Endothelial cell of umbilical vein (primary cell): Measurements from ENCODE around the gene CSNK2A3. TPM values are rescaled to one million over a fixed set of nuclear protein-coding genes. Genes with fewer than 3 reads are reported as not detected.

Source experiments
- BruUV-seq: library from RNA; stranded (reverse); fragments of 400-500 nt; replicated peaks from 2 replicates; lab custom pipeline; 2021; lab: Mats Ljungman, UMichigan
- CTCF ChIA-PET: fragments of 300-600, 350-600 bp; sonication (Branson Sonifier 250); formaldehyde crosslinking; loops from one replicate; lab custom pipeline; 2021; ENCODE audit warnings: antibody characterized with exemption, inconsistent platforms; lab: Charles Lee
- POLR2A ChIA-PET: fragments of 300-600, 350-600 bp; sonication (Branson Sonifier 250); formaldehyde crosslinking; loops from one replicate; lab custom pipeline; 2021; ENCODE audit warnings: antibody characterized with exemption, inconsistent platforms; lab: Charles Lee
- DNase-seq: peaks from one replicate; pipeline ENCODE4 v3.0.0-alpha.2; 2011; ENCODE audit warnings: low read depth, low spot score
- FAIRE-seq: peaks from 2 replicates; lab custom pipeline; 2011; peaks lifted over from hg19 to GRCh38; lab: Jason Lieb, UNC
- H2AFZ ChIP-seq: 2 replicates; pipeline ENCODE4 v1.6.0; 2012; ENCODE audit warnings: low read depth, low read length, control low read depth, inconsistent platforms
- H3K27ac ChIP-seq: 2 replicates; pipeline ENCODE4 v1.5.1; 2011; ENCODE audit warnings: low read depth, mild to moderate bottlenecking, control low read depth, low read length, moderate library complexity; ENCODE audit not compliant: insufficient read depth
- H3K27me3 ChIP-seq, 2 experiments: 2 replicates each; pipeline versions ENCODE4 v1.6.0 to v1.6.1; 2011; ENCODE audit warnings: low read length in 2 of 2, mixed read lengths in 1 of 2; ENCODE audit not compliant: control insufficient read depth in 2 of 2, insufficient read depth in 2 of 2
- H3K36me3 ChIP-seq, 2 experiments: 2 replicates in 1 of 2; 3 replicates in 1 of 2; pipeline ENCODE4 v1.5.1; 2011; ENCODE audit warnings: low read length in 2 of 2, mild to moderate bottlenecking in 1 of 2, moderate library complexity in 1 of 2; ENCODE audit not compliant: control insufficient read depth in 2 of 2, insufficient read depth in 2 of 2; ENCODE audit errors: extremely low read depth in 1 of 2
- H3K4me1 ChIP-seq: 3 replicates; pipeline ENCODE4 v1.5.1; 2011; ENCODE audit warnings: mild to moderate bottlenecking, low read length; ENCODE audit not compliant: control insufficient read depth, insufficient read depth; ENCODE audit errors: extremely low read depth
- H3K4me2 ChIP-seq: 2 replicates; pipeline ENCODE4 v1.6.1; 2011; ENCODE audit warnings: low read length, control low read depth, mixed read lengths; ENCODE audit not compliant: insufficient read depth
- H3K4me3 ChIP-seq, 3 experiments: fragments of 200-600 bp in 1 of 3; sonication (generic), shearing (Covaris generic) in 1 of 3; replicated peaks in 1 of 3; 2 replicates each; pipeline ENCODE4 v1.5.1; 2011 to 2016; ENCODE audit warnings: control low read depth in 3 of 3, low read length in 3 of 3, mild to moderate bottlenecking in 2 of 3, inconsistent platforms in 1 of 3, low read depth in 1 of 3, moderate library complexity in 1 of 3; ENCODE audit not compliant: insufficient read depth in 1 of 3
- H3K79me2 ChIP-seq: 2 replicates; pipeline ENCODE4 v1.6.0; 2012; ENCODE audit warnings: low read length, inconsistent platforms; ENCODE audit not compliant: control insufficient read depth, insufficient read depth
- H3K9ac ChIP-seq: replicated peaks from 2 replicates; pipeline ENCODE3; 2011; ENCODE audit warnings: low read length, control low read depth; ENCODE audit not compliant: insufficient read depth; ENCODE audit errors: extremely low read depth
- H3K9me1 ChIP-seq: replicated peaks from 3 replicates; pipeline ENCODE4 v1.6.0; 2011; ENCODE audit warnings: mild to moderate bottlenecking, low read length; ENCODE audit not compliant: control insufficient read depth, insufficient read depth; ENCODE audit errors: extremely low read depth
- H3K9me3 ChIP-seq: replicated peaks from 2 replicates; pipeline ENCODE4 v1.5.1; 2012; ENCODE audit warnings: low read length, inconsistent platforms; ENCODE audit not compliant: control insufficient read depth, insufficient read depth
- H4K20me1 ChIP-seq: replicated peaks from 2 replicates; pipeline ENCODE3; 2011; ENCODE audit warnings: mild to moderate bottlenecking, low read length; ENCODE audit not compliant: control insufficient read depth, insufficient read depth; ENCODE audit errors: extremely low read depth
- EZH2 ChIP-seq: IDR thresholded peaks from 2 replicates; pipeline ENCODE4 v1.6.1; 2012; ENCODE audit warnings: borderline replicate concordance, low read depth, mild to moderate bottlenecking, moderate library complexity, low read length, inconsistent platforms; ENCODE audit not compliant: severe bottlenecking
- FOS ChIP-seq: IDR thresholded peaks from 2 replicates; pipeline ENCODE4 v1.6.1; 2011; ENCODE audit warnings: mild to moderate bottlenecking, low read length, moderate library complexity, borderline replicate concordance; ENCODE audit not compliant: insufficient read depth
- GATA2 ChIP-seq: IDR thresholded peaks from 2 replicates; pipeline ENCODE4 v1.7.0; 2011; ENCODE audit warnings: low read depth, mild to moderate bottlenecking, moderate library complexity, mixed read lengths, low read length; ENCODE audit not compliant: insufficient read length, insufficient read depth
- JUN ChIP-seq: IDR thresholded peaks from 2 replicates; pipeline ENCODE4 v1.6.1; 2011; ENCODE audit warnings: borderline replicate concordance, low read depth; ENCODE audit not compliant: insufficient read length, insufficient read depth
- MYC ChIP-seq: IDR thresholded peaks from one replicate; pipeline ENCODE4 v1.6.1; 2011; ENCODE audit warnings: mild to moderate bottlenecking, low read depth, low read length
- POLR2A ChIP-seq: IDR thresholded peaks from 2 replicates; pipeline ENCODE4 v1.6.1; 2012; ENCODE audit warnings: low read depth, mild to moderate bottlenecking, control low read depth, low read length
- POLR2AphosphoS5 ChIP-seq: IDR thresholded peaks from 2 replicates; pipeline ENCODE4 v1.6.1; 2012; ENCODE audit warnings: low read depth, mild to moderate bottlenecking, control low read depth, low read length, moderate library complexity; ENCODE audit not compliant: insufficient read depth
- dilution Hi-C: fragments of 300-500 bp; cut with MboI; formaldehyde crosslinking; loops from one replicate; pipeline ENCODE4 v1.15.0; 2019; ENCODE audit warnings: low sequenced_read_pairs; ENCODE audit not compliant: extremely low pct_ligation_motif_present
- intact Hi-C: fragments of 100-400 bp; cut with micrococcal nuclease; formaldehyde crosslinking; loops from one replicate; pipeline ENCODE4 v1.10.0; 2022
- polyA plus RNA-seq, 4 experiments: library from polyadenylated mRNA; depleted of rRNA in 3 of 4; stranded (reverse) in 3 of 4; unstranded in 1 of 4; fragments of >200 nt; gene quantifications; 2 replicates each; pipeline versions ENCODE4 v1.2.1 to v1.2.3, GENCODE V29; 2011 to 2012; ENCODE audit warnings: missing spikeins in 1 of 4
- total RNA-seq: library from RNA; stranded (reverse); gene quantifications from 2 replicates; pipeline ENCODE4 v1.2.3, GENCODE V29; 2021
- TF ChIP-seq, protein P1 (sequence below): IDR thresholded peaks from 2 replicates; pipeline ENCODE4 v1.6.1; 2011; ENCODE audit not compliant: insufficient read depth, insufficient read length
- TF ChIP-seq, protein P2 (sequence below), 2 donors: IDR thresholded peaks; 1 replicate in 1 of 2; 2 replicates in 1 of 2; pipeline ENCODE4 v1.5.1; 2011; ENCODE audit warnings: low read length in 2 of 2, mild to moderate bottlenecking in 2 of 2, moderate library complexity in 2 of 2, control low read depth in 1 of 2, inconsistent platforms in 1 of 2, low read depth in 1 of 2; ENCODE audit not compliant: insufficient read depth in 1 of 2; ENCODE audit errors: extremely low read depth in 1 of 2

CSNK2A3 gene
- total and polyA plus RNA-seq, 2 donors (not counting 3 experiments of a cell fraction or from before 2014, with no cell fraction given): 0.41 TPM; not detected in 1

DNA sequence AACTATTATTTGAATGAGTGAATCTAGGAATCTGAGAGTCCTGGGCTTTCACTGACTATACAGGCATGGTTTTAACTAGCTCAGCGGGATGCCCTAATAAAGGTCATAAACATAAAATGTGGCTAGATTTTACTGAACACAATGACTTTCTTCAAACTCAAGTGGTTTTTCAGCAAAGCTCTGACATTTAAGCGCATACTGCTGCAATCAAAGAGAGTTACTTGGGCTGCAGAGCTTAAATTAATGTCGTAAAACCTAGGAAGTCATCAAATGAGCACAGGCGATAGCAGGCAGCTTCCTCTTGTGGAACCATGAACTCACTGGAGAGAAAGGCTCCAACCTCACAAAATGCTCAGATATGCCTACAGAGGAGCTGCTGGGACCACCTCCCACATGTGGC, 6.7 kb downstream of the CSNK2A3 start:
- H3K4me1 ChIP-seq: peaks cover 7% of the 10 kb centered on the region
- no peak overlapping the region for H3K27ac ChIP-seq
- H3K27me3 ChIP-seq: peaks cover 0 to 2% of the 10 kb centered on the region in 2 experiments
- FAIRE-seq (no peak), DNase-seq (no peak)
- intact Hi-C loops: no loop called here
- no peaks in the 10 kb centered on the region for H3K36me3 ChIP-seq
- no peak overlapping the region for H3K4me2 ChIP-seq
- TF ChIP-seq POLR2A: no peak
- no peak for TF ChIP-seq MYC
- TF ChIP-seq FOS: no peak
- TF ChIP-seq, protein P1, sequence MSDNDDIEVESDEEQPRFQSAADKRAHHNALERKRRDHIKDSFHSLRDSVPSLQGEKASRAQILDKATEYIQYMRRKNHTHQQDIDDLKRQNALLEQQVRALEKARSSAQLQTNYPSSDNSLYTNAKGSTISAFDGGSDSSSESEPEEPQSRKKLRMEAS: no peak
- TF ChIP-seq GATA2: no peak
- no peak for TF ChIP-seq POLR2AphosphoS5
- no peak for TF ChIP-seq JUN
- no peak for TF ChIP-seq EZH2
- TF ChIP-seq, protein P2, sequence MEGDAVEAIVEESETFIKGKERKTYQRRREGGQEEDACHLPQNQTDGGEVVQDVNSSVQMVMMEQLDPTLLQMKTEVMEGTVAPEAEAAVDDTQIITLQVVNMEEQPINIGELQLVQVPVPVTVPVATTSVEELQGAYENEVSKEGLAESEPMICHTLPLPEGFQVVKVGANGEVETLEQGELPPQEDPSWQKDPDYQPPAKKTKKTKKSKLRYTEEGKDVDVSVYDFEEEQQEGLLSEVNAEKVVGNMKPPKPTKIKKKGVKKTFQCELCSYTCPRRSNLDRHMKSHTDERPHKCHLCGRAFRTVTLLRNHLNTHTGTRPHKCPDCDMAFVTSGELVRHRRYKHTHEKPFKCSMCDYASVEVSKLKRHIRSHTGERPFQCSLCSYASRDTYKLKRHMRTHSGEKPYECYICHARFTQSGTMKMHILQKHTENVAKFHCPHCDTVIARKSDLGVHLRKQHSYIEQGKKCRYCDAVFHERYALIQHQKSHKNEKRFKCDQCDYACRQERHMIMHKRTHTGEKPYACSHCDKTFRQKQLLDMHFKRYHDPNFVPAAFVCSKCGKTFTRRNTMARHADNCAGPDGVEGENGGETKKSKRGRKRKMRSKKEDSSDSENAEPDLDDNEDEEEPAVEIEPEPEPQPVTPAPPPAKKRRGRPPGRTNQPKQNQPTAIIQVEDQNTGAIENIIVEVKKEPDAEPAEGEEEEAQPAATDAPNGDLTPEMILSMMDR (IDR thresholded peaks at IDR 0.05; ENCODE audit: extremely low read depth in 1 of 2, insufficient read depth in 1 of 2, low read depth in 1 of 2, low read length in 2 of 2): no peak
- ChIA-PET CTCF (interaction anchor here (1.2 kb wide), 1 partner anchor 11 kb away, joined by 4 read pairs; no protein-coding TSS in a partner anchor), POLR2A (no interaction called here)
- no TSS peak for BruUV-seq
- no peaks in the 10 kb centered on the region for H3K9me1 ChIP-seq
- no peaks in the 10 kb centered on the region for H3K79me2 ChIP-seq
- H3K9me3 ChIP-seq: no peaks in the 10 kb centered on the region
- H2AFZ ChIP-seq: no peak overlapping the region
- no peaks in the 10 kb centered on the region for H4K20me1 ChIP-seq
- no peak overlapping the region for H3K9ac ChIP-seq
- no peak overlapping the region for H3K4me3 ChIP-seq
- dilution Hi-C loops: no loop called here
